HG03064 (cell line): ENCODE data around the gene LBHD1.
"Not testable (repeated sequence)": the region's sequence is repeated elsewhere in the genome, so short reads cannot be mapped to it uniquely, and the experiment has no call there.

Experiments
- ATAC-seq: cut with Tn5 transposase; IDR thresholded peaks from one replicate; pipeline ENCODE4 v1.9.1; 2021; ENCODE audit warnings: low read depth; ENCODE audit not compliant: unreplicated experiment

The LBHD1 gene

GRCh38 chr11:62621567-62622470 lies 50.2 kb downstream of the LBHD1 start, which contains the start of gene B3GAT3:
B3GAT3 (minus strand) TSS chr11:62621986; CDS start chr11:62621947, 39 bp downstream.
- ATAC-seq: peak; percentile 80

DNA sequence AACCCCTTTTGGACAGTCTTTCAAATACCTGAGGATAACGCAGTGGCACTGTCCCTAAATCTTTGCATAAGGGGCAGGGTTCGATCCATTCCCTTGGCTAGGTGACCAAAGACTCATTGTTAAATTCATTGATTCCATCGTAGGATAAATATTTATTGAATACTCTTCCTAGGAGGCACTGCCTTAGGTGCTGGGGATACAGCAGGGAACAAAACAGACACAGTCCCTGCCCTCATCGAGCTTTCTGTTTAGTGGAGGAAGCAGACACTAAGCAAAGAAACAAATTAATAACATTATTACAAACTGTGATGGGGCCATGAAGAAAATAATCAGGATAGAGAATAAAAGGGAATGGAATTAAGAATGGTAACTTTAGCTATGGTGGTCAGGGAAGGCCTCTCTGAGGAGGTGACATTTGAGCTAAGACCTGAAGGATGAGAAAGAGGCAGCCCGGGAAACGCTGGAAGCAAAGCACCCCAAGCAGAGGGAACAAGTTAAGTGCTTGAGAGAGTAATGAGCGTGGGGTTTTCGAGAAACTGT lies 51.0 kb downstream of the LBHD1 start:
- no peak for ATAC-seq

GRCh38 chr11:62616957-62617356 lies 55.1 kb downstream of the LBHD1 start:
- ATAC-seq: not testable (repeated sequence)

GRCh38 chr11:62615521-62615920 lies 56.5 kb downstream of the LBHD1 start:
- no peak for ATAC-seq

DNA sequence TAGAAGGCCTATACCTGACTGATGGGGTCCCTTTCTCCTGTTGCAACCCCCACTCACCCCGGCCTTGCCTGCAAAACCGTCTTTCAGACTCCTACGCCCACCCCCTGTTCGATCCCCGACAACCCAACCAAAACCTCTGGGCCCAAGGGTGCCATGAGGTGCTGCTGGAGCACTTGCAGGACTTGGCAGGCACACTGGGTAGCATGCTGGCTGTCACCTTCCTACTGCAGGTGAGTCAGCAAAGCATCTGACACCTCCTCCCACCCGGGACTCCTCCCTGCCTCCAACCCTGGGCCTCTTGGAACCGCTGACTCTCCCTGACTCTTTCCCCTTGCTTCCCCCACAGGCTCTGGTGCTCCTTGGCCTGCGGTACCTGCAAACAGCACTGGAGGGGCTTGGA lies 57.8 kb downstream of the LBHD1 start:
- ATAC-seq: no peak

GRCh38 chr11:62613291-62613778 lies 58.7 kb downstream of the LBHD1 start:
- no peak for ATAC-seq
